HG03280 (cell line): ENCODE results near the gene NLRP4.
"Not testable (repeated sequence)": the region's sequence is repeated elsewhere in the genome, so short reads cannot be mapped to it uniquely, and the experiment has no call there.

Experiments
- ATAC-seq: cut with Tn5 transposase; IDR thresholded peaks from one replicate; pipeline ENCODE4 v1.9.1; 2021; ENCODE audit warnings: mild to moderate bottlenecking, moderate library complexity; ENCODE audit not compliant: unreplicated experiment

NLRP4 gene

DNA sequence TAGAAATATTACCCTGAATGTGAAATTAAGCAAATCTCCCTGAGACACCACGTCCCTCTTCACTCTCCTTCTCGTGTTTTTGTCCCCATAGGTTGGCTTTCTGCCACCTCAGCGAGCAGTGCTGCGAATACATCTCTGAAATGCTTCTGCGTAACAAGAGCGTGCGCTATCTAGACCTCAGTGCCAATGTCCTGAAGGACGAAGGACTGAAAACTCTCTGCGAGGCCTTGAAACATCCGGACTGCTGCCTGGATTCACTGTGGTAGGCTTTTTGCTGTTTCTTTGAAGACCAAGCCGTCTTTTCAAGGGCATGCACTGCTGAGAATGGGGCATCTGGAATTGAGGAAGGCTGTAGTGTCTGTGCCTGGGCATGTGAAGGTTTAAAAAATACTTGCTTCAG, 34.4 kb downstream of the NLRP4 start:
- ATAC-seq: no peak

DNA sequence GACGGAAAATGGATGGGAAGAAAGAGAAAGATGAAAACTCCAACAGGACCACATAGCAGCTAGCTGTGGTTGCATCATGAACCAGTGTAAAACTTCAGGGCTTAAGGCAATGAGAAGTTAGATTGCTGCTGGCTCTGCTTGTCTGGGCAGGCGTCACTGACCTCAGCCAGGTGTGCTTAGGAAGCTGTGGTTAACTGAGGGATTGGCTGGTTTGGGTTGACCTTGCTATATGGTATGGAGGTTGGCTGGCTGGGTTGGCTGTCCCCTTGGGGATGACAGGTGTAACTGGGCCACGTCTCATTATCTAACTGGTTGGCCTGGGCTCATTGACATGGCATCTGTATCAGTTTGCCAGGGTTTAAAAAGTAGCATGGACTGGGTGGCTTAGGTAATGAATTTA, 40.9 kb downstream of the NLRP4 start:
- ATAC-seq: no peak

DNA sequence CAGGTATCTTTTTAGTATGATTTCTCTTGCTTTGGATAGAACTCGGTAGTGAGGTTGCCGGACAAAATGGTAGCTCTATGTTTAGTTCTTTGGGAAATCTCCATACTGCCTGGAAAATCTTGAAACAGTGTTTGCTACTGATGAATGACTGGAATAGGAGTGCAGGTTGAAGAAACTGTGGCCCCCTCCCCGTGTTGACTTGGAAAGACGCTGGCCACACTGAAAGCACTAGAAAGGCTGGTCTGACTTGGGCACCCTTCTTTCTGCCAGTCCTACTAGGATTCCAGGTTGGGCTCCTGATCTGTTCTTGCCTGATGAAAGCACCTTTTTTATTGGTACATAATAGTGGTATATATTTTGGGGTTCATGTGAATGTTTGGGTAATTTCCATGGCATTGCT, 46.3 kb downstream of the NLRP4 start:
- no peak for ATAC-seq

DNA sequence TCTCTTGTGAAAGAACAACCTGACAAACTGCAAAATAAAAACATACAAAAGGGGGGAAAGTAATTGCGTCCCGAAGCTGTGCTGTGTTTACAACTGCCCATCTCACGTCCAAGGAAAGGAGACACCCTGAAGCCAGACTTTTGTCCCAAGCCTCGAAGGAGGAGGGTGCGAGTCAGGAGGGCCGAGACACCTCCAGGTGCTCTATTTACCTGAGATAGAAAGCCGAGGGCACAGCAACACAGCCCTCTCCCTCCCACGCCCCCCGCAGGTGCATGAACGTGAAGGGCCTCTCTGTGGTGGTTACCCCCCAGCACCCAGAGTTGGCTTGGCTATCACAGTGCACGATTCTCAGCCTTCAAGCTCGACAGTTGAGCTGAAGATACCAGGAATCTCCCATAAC, 62.6 kb downstream of the NLRP4 start:
- no peak for ATAC-seq

DNA sequence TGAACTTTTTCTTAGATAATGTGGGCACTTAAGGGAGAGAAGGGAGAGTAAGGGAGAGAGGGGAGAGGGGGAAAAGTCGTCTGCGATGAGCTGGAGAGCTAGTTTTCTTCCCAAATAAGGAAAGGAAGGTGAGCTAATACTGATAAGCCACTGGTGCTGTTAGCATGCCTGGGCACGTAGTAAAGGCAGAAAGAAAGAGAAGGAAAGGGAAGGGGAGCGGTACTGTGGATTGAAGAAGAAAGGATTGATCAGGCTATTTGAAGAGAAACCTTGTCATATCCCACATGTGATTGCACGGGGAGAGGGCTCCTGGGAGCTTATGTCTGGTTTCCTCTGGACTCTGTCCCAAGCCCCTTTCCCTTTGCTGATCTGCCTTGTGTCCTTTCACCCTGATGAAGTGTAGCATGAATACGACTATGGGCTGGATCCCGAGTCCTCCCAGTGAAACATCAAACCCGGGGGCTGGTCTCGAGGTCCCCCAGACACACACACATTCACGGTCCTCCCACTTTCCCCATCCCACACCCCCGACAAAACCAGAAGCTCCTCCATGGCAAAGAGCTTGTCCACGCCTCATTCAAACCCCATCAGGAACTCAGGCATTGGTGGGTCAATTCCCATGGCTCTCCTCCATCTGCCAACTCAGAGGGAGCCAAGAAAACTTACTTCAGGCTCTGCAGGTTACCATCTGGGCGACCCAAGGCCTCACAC, 65.2 kb downstream of the NLRP4 start:
- ATAC-seq: no peak

DNA sequence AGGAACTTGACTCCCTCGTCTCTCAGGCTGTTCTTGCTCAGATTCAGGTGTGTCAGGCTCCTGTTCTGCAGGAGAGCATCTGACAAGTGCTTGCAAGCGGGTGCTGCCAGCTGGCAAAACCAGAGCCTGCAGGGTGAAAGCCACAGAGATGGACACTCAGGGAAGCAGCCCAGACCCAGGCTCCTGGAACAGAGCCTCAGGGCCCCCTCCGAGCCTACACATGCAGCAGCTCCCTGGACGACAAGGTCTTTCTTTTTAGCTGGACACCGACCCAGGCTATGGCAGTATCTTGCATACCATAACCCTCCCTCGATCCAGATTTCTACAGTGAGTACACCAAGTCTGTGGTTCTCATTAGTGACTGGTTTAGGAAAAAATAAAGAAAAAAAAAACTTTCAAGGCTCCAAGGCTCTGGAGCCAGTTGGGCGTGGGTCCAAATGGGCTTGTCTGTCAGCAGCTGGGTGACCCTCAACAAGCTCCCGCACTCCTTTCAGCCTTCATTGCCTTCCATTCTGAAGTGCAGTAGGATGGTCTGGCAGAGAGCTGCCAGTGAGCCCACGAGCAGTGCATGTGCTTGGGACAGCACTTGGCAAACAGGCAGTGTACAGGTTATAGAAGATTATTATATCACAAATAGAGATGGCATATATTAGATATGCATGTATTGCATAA, 65.9 kb downstream of the NLRP4 start:
- ATAC-seq: no peak

DNA sequence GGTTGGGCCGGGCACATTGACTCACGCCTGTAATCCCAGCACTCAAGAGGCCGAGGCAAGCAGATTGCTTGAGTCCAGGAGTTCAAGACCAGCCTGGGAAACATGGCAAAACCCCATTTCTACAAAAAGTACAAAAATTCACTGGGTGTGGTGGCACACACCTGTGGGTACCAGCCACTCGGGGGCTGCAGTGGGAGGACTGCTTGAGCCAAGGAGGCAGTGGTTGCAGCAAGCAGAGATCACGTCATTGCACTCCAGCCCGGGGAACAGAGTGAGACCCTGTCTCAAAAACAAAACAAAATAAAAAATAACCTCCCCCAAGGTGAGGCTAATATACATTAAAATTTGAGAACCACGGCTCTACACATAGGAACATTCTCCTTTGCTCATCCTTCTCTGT, 70.9 kb downstream of the NLRP4 start:
- ATAC-seq: no peak

DNA sequence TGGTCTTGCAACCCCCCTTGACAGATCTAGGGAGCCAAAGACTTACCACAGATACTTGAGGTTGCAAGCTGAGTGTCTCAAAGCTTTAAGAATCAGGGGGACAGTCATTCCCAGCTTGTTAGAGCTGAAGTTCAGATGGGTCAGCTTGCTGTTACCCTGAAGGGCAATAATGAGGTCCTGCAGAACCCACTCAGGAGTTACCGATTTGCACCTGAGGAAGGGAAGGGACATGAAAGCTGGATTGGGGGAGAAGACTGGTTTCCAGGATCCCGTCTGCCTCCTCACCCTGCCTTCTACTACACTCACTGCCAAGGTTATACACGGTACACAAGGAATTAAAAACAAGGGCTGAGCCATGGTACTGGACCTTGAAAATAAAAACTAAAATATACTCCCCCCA, 71.4 kb downstream of the NLRP4 start:
- no peak for ATAC-seq

DNA sequence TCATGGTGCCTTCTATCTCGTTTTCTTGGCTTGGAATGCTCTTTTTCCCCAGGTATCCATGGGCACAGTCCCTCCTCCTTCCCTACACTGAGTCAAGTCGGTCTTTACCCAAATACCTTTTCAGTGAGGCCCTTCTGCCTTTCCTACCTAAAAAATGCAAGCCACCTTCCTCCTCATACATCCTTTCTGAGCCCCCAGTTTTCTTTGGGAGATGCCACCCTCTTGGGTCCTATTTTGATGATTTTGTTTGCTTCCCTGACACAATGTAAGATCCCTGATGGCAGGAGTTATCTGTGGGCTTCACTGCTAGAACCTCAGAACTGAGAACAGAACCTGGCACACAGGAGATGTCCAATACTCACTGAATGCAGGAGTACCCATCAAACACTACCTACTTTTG, 73.5 kb downstream of the NLRP4 start:
- no peak for ATAC-seq

DNA sequence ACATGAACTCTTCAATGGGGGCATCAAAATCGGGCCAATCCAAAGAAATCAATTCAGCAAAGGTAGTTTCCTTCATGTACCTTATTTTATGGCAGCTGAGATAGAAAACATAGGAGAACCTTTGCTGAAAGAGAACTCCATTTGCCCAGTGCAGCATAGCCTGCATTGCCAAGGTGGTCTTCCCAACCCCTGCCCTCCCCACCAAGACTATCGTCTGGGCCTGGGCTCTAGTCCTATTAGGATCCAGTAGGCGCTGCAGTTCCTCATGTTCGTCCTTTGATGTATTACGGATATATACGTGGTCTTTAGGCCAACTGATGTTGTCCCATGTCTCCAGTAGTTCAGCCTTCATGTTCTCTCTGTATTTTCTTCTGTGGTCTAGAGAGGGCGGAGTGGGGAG, 76.6 kb downstream of the NLRP4 start:
- ATAC-seq: no peak

DNA sequence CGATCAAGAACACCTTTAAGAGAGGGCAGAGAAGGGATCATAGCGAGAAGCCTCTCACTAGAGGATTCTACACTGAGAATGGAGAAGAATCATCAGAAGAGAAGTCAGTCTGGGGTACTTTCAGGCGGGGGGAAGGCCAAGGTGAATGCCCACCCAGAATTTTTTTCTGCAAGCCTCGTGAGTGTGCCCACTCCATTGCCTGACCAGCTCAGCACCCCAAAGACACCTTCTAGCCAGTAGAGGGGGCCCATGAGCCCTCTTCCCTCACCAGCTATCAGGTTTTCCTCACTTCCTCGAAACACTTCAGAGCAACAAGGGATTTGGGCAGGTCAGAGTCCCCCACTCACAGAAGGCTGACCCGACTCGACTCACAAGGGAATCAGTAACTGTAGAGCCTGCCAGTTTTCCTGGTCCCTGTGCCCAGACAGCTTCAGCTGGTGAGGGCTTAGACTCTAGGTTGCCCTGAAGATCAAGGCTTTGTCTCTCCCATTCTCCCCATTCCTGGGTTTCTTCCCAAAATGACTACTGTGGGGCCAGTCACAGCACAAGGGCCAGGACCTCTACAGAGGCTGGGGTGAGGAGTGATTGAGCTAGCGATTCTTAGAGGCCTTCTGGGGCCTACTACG, 77.4 kb downstream of the NLRP4 start:
- no peak for ATAC-seq

DNA sequence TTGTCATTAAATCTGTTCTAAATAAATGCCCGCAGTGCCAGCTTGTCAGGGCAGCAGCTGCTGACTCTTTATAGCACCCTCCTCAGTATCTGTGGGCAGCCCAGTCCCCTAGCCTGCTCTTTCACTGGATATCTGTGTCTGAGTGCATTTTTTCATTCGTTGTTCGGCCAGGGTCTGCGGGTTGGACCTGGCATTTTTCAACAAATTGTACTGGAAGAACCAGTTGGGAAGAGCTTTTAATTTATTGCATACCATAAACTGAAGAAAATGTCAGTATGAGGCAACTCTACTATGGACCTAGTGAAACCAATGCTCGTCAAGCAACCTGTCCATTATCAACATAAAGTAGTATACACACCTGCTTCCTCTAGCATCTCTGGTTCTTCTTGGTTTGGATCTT, 87.2 kb downstream of the NLRP4 start:
- no peak for ATAC-seq

DNA sequence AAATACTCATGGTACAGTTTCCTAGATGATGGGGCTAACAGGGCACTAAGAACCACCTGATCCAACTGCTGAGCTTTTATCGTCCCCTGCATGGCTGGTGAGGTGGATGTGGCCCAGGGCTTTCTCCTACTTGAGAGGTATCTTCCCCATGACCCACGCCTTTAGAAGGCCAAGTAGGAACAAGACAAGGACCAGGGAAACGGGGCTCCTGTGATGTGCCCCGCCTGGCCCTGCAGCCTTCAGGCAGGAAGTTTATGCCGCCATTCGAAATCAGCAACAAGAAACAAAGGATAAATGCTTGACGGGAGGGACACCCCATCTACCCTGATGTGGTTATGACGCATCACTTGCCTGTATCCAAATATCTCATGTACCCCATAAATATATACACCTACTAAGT, 91.7 kb downstream of the NLRP4 start:
- no peak for ATAC-seq

DNA sequence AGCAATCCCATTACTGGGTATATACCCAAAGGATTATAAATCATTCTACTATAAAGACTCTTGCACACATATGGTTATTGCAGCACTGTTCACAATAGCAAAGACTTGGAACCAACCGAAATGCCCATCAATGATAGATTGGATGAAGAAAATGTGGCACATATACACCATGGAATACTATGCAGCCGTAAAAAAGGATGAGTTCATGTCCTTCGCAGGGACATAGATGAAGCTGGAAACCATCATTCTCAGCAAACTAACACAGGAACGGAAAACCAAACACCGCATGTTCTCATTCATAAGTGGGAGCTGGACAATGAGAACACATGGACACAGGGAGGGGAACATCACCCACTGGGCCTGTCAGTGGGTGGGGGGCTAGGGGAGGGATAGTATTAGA, 92.9 kb downstream of the NLRP4 start:
- ATAC-seq: not testable (repeated sequence)

DNA sequence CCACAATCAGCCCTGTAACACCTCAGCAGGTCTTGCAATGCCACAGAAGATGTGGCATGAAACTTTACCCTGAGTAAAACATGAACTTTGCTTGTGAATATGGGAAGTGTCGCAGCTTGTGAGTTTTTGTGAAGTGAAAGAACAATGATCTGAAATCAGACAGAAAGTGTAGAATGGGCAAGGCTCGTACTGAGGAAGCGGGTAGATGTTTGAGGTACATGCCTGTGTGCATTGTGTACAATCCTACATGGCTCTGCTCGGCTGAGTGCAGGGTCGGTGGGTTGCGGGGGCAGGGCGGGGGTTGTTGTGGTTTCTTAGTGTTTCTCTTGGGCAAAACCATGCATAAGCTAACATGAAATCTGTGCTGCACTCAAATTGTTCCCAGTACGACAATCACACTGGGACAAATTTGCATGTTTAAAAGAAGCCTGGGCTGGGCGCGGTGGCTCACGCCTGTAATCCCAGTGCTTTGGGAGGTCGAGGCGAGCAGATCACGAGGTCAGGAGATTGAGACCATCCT, 94.7 kb downstream of the NLRP4 start:
- no peak for ATAC-seq
